ENCODE measurements around the gene NCKAP5L. TPM values are rescaled to one million over a fixed set of nuclear protein-coding genes. Genes with fewer than 3 reads are reported as not detected.

NCKAP5L gene
- polyA plus RNA-seq, 3 donors: 3.7 to 14.9 (median 6.8) TPM

DNA sequence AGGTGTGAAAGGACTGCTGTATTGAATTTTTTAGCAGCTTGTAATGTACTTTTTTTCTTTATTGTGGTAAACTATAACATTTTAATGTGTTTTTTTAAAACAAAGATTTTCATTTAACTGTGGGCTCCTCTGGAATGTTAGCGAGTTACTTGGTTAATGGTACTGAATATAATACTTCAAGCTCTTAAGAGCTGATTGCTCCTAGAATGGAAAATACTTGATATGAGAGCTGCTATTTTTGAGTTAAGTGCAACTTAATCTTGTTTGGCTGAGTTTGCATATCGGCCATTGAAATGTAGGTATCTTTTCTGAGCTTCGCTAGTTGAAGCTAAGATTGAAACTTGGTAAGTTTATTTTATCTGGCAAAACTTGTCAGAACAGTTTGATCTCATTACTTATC lies 79.4 kb downstream of the NCKAP5L start:
- TF ChIP-seq, protein P1, sequence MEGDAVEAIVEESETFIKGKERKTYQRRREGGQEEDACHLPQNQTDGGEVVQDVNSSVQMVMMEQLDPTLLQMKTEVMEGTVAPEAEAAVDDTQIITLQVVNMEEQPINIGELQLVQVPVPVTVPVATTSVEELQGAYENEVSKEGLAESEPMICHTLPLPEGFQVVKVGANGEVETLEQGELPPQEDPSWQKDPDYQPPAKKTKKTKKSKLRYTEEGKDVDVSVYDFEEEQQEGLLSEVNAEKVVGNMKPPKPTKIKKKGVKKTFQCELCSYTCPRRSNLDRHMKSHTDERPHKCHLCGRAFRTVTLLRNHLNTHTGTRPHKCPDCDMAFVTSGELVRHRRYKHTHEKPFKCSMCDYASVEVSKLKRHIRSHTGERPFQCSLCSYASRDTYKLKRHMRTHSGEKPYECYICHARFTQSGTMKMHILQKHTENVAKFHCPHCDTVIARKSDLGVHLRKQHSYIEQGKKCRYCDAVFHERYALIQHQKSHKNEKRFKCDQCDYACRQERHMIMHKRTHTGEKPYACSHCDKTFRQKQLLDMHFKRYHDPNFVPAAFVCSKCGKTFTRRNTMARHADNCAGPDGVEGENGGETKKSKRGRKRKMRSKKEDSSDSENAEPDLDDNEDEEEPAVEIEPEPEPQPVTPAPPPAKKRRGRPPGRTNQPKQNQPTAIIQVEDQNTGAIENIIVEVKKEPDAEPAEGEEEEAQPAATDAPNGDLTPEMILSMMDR (IDR thresholded peaks at IDR 0.05): no peak
- H3K9me3 Mint-ChIP-seq: no peaks in the 10 kb centered on the region
- H3K79me2 ChIP-seq (ENCODE audit: insufficient read depth, low read length): peaks cover 98% of the 10 kb centered on the region
- no peaks in the 10 kb centered on the region for H3K27me3 ChIP-seq (ENCODE audit: control insufficient read depth in 2 of 2, insufficient read depth in 2 of 2, low read length in 2 of 2)
- H3K4me2 ChIP-seq (replicated peaks; ENCODE audit: extremely low read depth, low read length, poor library complexity, severe bottlenecking): no peak overlapping the region
- H3K4me1 Mint-ChIP-seq: peaks cover 50% of the 10 kb centered on the region
- H3K27me3 Mint-ChIP-seq (ENCODE audit: low read depth in 3 of 3): no peaks in the 10 kb centered on the region
- no peak overlapping the region for H2AFZ ChIP-seq (ENCODE audit: insufficient read depth, low read depth, low read length, poor library complexity, severe bottlenecking)
- H3K4me1 ChIP-seq (ENCODE audit: control insufficient read depth in 1 of 2, insufficient read depth in 2 of 2, low read length in 2 of 2): peaks cover 33 to 56% of the 10 kb centered on the region in 2 donors
- no peak overlapping the region for H3K9ac ChIP-seq (ENCODE audit: insufficient read depth, low read length, poor library complexity, severe bottlenecking)
- WGBS (ENCODE audit: insufficient coverage): no CpG with 5 or more reads among the region's 3 CpGs
- no peaks in the 10 kb centered on the region for H3K9me3 ChIP-seq (replicated peaks in 1 of 2; ENCODE audit: control insufficient read depth in 1 of 2, insufficient read depth in 1 of 2, low read length in 2 of 2)
- no peak overlapping the region for H3K27ac ChIP-seq (ENCODE audit: low read depth in 1 of 2, low read length in 2 of 2)
- H3K27ac Mint-ChIP-seq: peak overlapping the region in 1 of 7 donors; percentile 63
- no peak overlapping the region for H3K4me3 ChIP-seq (replicated peaks in 1 of 3; ENCODE audit: low read depth in 2 of 3, low read length in 3 of 3)
- H3K36me3 Mint-ChIP-seq: peaks cover 42 to 51% of the 10 kb centered on the region in 2 donors
- H3K4me3 Mint-ChIP-seq: no peak overlapping the region
- peaks cover 26 to 53% of the 10 kb centered on the region in 2 donors for H3K36me3 ChIP-seq (replicated peaks in 1 of 2; ENCODE audit: control insufficient read depth in 1 of 2, insufficient read depth in 2 of 2, low read length in 2 of 2)
- no peak for DNase-seq
- H4K20me1 ChIP-seq (ENCODE audit: insufficient read depth, low read length): peaks cover 100% of the 10 kb centered on the region
- intact Hi-C loops (cut with micrococcal nuclease): no loop called here

DNA sequence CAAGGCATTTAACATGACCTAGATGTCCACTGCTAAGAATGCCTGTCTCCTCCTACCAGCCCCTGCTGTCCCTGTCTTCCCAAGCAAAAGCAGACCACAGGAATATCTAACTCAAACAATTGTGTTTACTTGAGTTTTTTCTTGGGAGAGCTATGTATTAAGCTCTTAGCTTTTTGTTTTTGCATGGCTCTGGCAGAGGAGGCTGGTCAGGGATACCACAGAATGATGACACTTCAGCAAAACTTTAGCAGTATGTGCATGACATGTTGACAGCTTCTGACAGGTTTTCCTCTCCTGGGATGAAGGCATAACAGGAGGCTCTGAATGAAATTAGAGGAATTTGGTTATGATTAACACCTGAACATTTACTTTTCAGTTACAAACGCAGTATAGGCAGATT lies 79.9 kb downstream of the NCKAP5L start:
- Histone ChIP-seq H3K4me2 (replicated peaks; ENCODE audit: extremely low read depth, low read length, poor library complexity, severe bottlenecking) (no peak overlapping the region), H2AFZ (ENCODE audit: insufficient read depth, low read depth, low read length, poor library complexity, severe bottlenecking) (no peak overlapping the region), H3K9ac (ENCODE audit: insufficient read depth, low read length, poor library complexity, severe bottlenecking) (no peak overlapping the region), H3K27ac (ENCODE audit: low read depth in 1 of 2, low read length in 2 of 2) (peak overlapping the region in 1 of 2 donors; percentile 39), H3K36me3 (replicated peaks in 1 of 2; ENCODE audit: control insufficient read depth in 1 of 2, insufficient read depth in 2 of 2, low read length in 2 of 2) (peaks cover 24 to 48% of the 10 kb centered on the region in 2 donors), H3K4me1 (ENCODE audit: control insufficient read depth in 1 of 2, insufficient read depth in 2 of 2, low read length in 2 of 2) (peaks cover 32 to 56% of the 10 kb centered on the region in 2 donors), H3K4me3 (replicated peaks in 1 of 3; ENCODE audit: low read depth in 2 of 3, low read length in 3 of 3) (no peak overlapping the region), H3K79me2 (ENCODE audit: insufficient read depth, low read length) (peaks cover 100% of the 10 kb centered on the region), H3K9me3 (replicated peaks in 1 of 2; ENCODE audit: control insufficient read depth in 1 of 2, insufficient read depth in 1 of 2, low read length in 2 of 2) (no peaks in the 10 kb centered on the region), H4K20me1 (ENCODE audit: insufficient read depth, low read length) (peaks cover 100% of the 10 kb centered on the region), H3K27me3 (ENCODE audit: control insufficient read depth in 2 of 2, insufficient read depth in 2 of 2, low read length in 2 of 2) (no peaks in the 10 kb centered on the region)
- H3K36me3 Mint-ChIP-seq: peaks cover 40 to 49% of the 10 kb centered on the region in 2 donors
- no peaks in the 10 kb centered on the region for H3K9me3 Mint-ChIP-seq
- WGBS (ENCODE audit: insufficient coverage): no CpG with 5 or more reads among the region's 1 CpG
- DNase-seq: no peak
- no peak overlapping the region for H3K4me3 Mint-ChIP-seq
- H3K27me3 Mint-ChIP-seq (ENCODE audit: low read depth in 3 of 3): no peaks in the 10 kb centered on the region
- H3K27ac Mint-ChIP-seq: peak overlapping the region in 3 of 7 donors; percentile 32 to 75 (median 70)
- intact Hi-C loops (cut with micrococcal nuclease): no loop called here
- TF ChIP-seq, protein P1 (IDR thresholded peaks at IDR 0.05): no peak
- H3K4me1 Mint-ChIP-seq: peaks cover 50% of the 10 kb centered on the region

Data from CD14-positive monocyte (primary cell).